CD4-positive, alpha-beta T cell treated with Interleukin-15 for 4 hours (primary cell): ENCODE measurements around the gene KLF13.

Source experiments
- DNase-seq: peaks from one replicate; pipeline ENCODE4 v3.0.0-alpha.2; 2020; ENCODE audit warnings: low spot score

The KLF13 gene

DNA sequence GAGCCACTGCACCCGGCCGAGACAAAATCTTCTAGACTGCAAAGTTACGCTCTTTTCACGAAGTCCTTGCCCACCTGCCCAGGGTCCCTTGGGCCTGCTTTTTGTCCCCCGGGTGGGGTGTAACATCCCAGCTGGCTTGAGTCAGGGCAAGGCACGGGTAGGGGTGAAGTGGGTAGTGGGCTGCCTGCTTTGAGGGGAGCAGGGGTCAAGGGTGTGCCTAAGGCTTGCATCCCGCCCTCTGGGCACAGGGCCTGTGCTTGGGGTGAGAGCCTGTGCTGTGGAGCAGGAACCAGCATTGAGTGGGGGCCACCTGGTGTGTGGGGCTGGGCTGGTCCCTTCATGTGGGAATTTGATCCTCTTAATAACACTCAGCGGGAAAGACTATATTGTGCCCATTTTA lies 74.6 kb downstream of the KLF13 start:
- no peak for DNase-seq

GRCh38 chr15:31402003-31402402 lies 75.4 kb downstream of the KLF13 start:
- no peak for DNase-seq

DNA sequence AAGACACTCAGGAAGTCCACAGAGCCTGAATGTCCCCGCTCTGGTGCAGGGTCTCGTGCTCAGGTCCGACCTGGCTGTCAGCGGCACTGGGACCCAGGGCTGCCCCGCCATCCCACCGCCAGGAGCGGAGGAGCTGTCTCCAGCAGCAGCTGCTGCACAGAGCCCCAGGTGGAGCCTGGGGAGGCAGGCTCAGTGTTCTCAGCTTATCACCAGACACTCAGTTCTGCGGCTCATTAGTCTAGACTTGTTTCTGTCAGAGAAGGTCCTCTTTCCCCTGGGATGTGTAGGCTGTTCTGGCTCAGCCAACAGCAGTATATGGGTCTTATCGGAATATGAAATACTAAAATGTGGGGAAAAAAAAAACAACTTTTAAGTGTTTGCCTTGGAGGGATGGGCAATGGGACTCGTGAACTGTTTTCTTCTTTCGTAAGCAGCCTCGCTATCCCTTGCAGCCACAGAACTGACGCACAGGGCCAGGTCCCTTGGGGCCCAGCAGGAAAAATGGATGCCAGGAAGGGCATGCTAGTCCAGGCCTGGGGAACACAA lies 75.9 kb downstream of the KLF13 start:
- DNase-seq, result no peak

- no peak for DNase-seq
Measured at GRCh38 chr15:31403096-31403495, 76.5 kb downstream of the KLF13 start.

GRCh38 chr15:31403606-31404005 lies 77.0 kb downstream of the KLF13 start:
- DNase-seq, result no peak

DNA sequence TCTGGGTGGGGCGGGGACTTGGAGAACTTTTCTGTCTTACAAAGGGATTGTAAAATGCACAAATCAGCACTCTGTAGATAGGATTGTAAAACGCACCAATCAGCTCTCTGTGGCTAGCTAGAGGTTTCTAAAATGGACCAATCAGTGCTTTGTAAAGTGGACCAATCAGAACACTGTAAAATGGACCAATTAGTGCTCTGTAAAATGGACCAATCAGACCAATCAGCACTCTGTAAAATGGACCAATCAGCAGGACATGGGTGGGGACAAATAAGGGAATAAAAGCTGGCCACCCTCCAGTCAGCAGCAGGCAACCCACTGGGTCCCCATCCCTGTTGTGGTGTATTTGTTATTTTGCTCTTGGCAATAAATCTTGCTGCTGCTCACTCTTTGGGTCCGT lies 77.7 kb downstream of the KLF13 start:
- DNase-seq, result no peak

- peak; percentile 53 for DNase-seq
Measured at GRCh38 chr15:31405200-31405920, 78.7 kb downstream of the KLF13 start.

GRCh38 chr15:31407376-31407775 lies 80.7 kb downstream of the KLF13 start:
- DNase-seq, result no peak

DNA sequence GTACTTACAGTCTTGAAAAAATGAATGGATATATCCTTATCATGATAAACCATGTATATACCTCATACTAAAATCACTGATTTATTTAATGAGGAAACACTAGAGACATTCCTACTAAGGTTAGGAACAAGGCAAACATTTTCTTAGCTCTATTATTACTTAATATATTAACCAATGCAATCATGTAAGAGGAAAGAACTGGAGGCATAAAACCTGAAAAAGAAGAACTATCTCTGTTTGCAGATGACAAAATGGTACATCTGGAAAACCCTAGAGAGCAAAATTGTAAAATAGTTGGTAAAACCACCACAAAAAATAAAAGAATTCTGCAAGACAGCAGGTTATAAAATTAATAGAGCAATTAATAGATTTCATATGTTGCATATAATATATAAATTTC lies 81.2 kb downstream of the KLF13 start:
- no peak for DNase-seq

DNA sequence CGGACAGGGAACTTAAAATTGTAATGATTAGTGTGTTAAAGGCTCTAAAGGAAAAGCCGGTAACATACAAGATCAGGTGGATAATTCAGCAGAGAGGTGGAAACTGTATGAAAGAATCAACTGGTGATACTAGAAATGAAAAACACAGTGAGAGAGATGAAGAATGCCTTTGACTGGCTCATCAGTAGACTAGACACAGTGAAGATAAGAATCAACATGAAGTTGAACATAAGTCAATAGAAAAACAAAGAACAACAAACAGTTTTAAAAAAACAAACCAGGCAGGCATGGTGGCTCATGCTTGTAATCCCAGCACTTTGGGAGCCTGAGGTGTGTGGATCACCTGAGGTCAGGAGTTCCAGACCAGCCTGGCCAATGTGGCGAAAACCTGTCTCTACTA lies 82.1 kb downstream of the KLF13 start:
- DNase-seq, result no peak

GRCh38 chr15:31409171-31409570 lies 82.5 kb downstream of the KLF13 start:
- no peak for DNase-seq

- DNase-seq, result no peak
Measured at GRCh38 chr15:31412824-31413223, 86.2 kb downstream of the KLF13 start.

DNA sequence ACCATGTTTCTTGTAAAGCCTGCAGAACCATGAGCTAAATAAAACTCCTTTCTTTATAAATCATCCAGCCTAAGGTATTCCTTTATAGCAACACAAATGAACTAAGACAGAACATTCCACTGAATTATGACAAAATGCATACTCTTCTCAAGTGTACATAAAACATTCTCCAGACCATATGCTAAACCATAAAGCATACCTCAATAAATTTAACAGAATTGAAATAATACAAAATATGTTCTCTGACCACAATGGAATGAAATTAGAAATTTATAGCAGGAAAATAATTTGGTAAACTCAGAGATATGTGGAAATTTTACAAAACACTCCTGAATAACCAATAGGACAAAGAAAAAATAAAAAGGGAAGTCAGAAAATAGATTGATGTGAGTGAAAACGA lies 88.6 kb downstream of the KLF13 start:
- no peak for DNase-seq

DNA sequence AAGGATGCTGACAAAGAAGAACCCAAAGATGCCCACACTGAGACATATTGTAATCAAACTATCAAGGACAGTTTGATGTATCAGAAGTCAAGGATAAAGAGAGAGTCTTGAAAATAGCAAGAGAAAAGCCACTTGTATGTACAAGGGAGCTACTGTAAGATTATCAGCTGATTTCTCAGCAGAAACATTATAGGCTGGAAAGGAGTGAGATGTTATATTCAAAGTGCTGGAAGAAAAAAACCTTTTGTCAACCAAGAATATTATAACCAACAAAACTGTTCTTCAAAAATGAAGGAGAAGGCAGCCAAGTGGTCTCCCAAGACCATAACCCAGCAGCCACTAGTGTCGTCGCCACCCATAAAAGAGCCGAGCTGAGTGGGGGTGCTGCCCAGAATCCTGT lies 93.2 kb downstream of the KLF13 start:
- DNase-seq, result no peak

GRCh38 chr15:31427411-31427810 lies 100.8 kb downstream of the KLF13 start:
- DNase-seq, result no peak
